Measurements from ENCODE around the gene PDGFB.
A peak's percentile ranks its signal among the peaks of the same experiment; 100 is the strongest.

The PDGFB gene

GRCh38 chr22:39253435-39254070 is 8.8 kb upstream of the PDGFB start:
- DNase-seq, result peak; percentile 80

DNA sequence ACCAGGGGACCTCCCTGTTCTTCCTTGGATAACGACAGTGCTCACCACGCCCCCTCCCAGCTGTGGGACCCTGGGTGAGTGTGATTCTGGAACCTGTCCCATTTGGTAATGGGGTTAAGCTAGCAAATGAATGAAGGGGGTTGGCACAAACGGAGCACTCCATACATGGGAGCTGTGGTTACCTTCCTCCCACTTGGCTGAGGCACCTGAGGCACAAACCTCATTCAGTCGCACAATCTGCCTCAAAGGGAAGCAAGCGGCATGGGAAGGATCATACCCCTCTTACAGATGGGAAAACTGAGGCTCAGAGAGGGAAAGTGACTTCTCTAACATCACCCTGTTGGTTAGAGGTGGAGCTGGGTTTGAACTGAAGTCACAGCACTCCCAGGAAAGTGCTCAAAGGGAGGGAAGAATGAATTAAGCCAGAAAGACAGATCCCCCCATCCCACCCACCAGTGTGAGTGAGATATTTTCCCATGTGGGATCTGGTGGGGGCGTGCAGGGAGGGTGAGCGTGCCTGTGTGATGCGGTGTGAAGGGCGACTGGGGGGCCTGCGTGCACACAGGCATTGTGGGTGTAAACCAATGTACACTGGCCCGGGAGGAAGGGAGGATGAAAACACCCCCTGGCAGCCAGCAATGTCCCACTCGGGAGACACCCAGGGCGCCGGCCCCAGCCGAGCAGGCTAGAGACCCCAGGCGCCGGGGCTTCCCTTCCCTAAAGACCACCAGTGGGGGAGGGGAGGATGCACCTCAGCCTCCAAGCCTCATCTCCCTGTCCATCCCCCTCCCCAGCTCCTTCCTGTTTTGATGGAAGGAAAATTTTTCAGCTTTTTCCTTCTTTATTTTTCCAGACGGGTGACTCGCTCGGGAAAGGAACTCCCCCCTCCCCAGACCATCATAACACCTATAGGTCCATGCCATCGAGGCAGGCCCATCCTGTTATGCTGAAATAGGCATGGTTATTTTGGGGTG is 8.0 kb upstream of the PDGFB start:
- no peak for DNase-seq

- no peak for DNase-seq
Observed at GRCh38 chr22:39251762-39252460, 7.1 kb upstream of the PDGFB start.

GRCh38 chr22:39250838-39251237 is 6.1 kb upstream of the PDGFB start:
- no peak for DNase-seq

DNA sequence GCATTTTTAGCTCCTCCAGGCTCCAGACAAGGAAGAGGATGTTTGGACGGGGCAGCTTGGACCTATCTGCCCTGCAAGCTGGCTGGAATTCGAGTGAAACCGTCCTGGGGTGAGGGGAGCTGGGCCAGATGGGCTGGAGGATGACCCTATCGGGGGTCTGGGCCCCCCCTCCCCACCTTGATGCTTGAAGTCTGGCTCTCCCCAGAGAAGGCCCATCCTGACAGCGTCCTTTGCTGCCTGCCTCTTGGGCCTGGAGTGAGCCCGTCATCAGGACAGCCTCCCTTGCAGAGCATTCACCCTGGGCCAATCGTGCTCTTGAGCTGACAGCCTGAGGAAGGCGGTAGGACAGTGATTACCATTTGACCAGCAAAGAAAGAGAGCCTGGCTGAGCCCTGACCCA is 5.3 kb upstream of the PDGFB start:
- no peak for DNase-seq

- DNase-seq, result no peak
Observed at GRCh38 chr22:39249086-39249704, 4.4 kb upstream of the PDGFB start.

DNA sequence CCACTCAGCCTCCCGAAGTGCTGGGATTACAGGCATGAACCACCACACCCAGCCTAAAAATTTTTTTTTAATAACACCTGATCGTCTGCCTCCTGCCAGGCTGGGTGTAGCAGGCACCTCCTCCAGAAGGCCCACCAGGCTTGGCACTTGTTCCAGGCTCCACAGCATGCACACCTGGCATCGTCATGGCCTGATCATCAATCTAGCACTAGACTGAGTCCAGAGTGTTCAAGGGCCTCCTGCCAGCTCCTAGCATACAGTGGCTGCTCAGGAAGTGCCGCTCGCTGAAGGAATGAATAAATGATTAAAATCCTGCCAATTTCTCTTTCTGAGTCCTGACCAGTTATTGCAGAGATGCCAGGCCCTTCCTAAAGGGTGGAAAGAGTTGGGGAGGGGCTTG is 3.5 kb upstream of the PDGFB start:
- DNase-seq, result no peak

DNA sequence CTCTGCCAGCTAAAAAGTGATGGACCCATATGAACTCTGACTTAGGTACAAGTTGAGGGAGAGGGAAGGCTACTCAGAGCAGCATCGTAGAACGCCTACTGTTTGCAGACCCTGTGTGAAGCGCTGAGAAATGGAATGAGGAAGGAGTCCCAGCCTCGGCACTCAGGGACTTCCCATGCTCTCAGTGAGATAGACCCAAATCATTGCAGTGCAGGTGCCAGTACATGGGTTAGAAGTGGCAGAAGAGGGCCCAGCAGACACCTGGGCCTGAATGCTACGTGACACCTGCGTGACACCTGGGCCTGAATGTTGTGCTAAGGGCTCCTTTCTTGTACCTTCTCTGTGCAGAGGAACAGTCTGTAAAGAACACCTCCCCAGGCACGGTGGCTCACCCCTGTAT is 2.6 kb upstream of the PDGFB start:
- DNase-seq, result no peak

DNA sequence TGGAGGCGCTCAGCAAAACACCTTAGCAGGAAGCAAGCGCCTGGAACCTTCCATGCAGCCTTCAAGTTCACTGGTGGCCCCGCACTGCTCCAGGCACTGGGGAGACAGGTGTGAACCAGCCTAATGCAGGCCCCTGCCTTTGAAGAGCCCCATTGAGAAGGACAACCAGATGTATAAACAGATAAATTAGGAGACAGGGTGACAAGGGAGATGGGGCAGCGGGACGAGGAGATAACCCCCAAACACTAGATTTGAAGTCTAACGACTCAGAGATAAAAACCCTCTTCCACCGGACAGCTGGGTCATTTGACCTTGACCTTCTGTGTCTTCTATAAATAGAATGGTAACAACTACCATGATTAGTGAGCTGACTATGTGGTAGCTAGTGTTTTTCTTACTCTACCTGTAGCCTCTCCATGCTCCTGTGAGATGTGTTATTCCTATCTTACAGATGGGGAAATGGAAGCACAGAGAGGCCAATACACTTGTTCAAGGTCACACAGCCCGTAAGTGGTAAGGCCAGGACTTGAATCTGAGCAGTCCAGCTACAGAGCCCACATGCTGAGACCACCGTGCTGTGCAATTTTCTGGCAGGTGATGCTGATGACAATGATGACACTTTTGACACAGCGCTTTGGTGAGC is 2.0 kb upstream of the PDGFB start:
- DNase-seq, result no peak

DNA sequence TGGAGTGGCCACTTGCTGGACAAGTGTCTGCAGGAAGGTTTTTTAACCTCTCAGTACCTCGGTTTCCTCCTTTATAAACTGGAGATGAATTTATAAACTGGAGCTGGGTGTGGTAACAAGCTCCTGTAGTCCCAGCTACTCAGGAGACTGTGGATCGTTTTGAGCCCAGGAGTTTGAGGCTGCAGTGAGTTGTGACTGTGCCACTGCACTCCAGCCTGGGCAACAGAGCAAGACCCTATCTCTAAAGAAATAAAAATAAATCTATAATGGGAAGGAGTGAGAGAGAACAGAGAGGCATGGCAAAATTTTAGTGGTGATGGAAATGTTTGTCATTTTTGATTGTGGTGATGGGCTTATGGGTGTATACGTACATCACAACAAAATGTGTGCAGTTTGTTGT is 1.4 kb upstream of the PDGFB start:
- DNase-seq, result no peak

GRCh38 chr22:39245130-39246039 is 603 bp upstream of the PDGFB start:
- no peak for DNase-seq

DNA sequence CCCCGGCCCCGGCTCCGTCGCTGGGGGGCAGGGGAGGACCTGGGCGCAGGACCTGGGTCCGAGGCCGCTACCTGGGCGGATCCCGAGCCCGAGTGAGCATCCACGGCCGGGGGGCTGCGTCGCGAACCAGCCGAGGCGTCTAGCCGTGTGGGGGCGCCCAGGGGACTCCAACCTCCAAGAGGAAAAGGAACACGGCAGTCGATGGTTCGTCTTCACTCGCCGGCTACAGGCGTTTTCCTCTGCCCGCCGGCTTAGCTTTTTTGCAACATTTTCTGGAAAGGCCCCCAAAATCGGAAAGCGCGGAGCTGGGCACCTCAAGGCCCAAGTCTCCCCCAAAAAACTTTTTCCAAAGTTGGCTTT is 666 bp downstream of the PDGFB start:
- no peak for DNase-seq

DNA sequence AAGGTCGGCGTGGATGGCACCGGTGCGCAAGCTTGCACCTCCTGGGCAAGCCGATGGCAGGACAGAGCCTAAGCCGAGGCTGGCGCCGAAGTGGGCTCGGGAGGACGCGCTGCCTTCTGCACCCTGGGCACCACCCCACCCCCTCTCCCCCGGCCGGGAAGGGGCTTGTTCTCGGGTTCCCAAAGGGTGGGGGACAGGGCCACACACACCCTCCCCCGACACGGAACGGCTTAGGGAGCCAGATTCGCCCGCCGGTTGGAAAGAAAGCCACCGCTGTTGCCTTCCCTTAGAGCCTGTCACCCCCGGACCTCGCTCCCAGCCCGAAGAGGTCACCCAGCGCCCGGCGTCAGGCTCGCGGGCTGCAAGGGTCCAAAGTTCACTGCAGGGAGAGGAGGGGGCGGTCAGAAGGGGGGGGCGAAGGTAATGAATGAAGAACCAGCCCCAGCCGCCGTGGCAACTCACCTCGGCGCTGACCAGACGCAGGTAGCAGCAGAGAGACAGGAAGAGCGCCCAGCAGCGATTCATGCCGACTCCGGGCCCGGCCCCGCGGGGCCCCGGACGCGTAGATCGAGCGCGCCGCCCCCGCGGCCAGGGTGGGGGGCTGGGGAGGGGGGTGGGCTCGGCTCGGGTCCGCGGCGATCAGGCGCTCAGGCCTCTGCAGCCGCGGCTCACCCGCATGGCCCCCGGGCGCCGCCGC is 1.2 kb downstream of the PDGFB start:
- no peak for DNase-seq

DNA sequence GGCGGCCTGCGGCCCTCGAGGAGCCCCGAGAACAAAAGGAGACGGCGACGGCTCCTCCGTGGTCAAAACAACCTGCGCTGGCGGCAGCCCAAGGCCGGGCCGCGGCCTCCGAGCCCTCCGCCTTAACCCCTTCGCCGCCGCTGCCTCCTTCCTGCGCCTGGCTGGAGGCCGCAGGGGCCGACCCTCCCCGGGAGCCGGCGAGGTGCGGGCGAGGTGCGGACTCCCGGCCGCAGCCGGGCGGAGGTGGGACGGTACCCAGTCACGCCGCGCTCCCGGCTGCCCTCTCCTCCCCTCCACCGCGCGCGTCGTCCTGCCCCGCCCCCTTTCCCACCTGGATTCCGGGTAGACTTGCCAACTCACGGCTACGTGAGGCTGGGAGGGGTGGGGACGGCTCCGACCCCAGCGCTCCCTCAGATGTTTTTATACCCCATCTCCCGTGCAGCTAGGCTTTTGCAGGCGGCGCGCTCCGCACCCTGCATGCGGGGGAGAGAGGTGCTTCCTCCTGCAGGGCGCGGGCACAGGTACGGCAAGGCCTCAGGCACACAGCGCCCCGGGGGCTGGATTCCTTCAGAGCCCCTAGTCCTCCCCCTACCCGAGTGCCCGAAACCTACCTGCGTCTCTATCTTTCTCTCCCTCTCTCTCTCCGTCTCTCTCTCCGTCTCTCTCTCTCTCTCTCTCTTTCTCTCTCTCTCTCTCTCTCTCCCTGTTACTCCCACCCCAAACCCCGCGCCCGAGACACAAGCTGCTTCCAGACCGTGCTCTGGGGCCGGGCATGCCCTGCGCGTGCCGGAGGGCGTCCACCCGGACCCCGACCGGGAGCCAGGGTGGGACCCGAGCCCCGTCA is 2.0 kb downstream of the PDGFB start:
- peak; percentile 33 for DNase-seq

GRCh38 chr22:39241794-39242594 is 2.8 kb downstream of the PDGFB start:
- DNase-seq, result no peak

DNA sequence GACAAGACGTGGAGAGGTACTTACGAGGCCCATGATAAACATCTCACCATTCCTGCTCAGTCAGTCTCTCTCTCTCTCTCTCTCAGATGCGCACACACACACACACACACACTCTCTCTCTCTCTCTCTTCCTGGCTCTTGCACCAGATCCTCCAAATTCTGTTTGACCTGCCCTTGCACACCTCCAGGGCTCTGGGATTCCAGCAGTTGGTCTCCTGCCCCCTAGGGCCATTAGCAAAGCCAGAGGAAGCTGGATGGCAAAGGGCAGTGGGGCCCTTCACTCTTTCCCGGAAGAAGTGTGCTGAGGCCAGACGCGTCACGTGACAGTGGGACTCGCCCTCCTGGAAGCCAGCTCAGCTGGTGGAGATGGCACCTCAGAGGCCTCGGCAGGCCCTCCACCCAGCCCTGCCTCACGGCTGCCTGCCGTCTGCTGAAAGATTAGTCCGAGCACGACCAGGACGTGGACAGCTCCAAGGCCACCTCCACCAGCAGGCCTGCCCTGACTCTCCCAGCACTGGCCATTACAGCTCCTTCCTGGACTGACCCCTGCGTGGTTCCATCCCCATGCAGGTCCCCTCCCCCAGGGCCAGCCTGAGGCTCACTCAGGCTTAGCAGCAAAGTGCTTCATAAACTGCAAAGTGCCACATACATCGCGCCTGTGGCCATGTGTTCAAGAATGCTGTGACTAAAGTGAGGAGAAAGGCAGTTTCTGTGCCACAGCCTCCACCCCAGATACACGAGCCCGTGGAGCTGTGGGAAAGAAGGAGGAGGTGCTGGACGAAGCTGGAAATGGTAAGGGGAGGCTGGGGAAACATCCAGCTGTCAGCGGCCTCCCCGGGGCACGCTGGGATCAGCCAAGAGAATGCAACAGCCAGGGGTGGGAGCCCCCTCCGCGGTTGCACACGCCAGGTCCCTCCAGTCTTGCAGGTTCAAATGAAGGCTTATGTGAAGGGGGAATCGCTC is 3.7 kb downstream of the PDGFB start:
- peak; percentile 13 for DNase-seq

GRCh38 chr22:39239561-39240423 is 5.0 kb downstream of the PDGFB start:
- DNase-seq, result no peak
